CD1c-positive myeloid dendritic cell (primary cell): ENCODE results near the gene MAD2L1.
A peak's percentile ranks its signal among the peaks of the same experiment; 100 is the strongest.
"Not testable (repeated sequence)": the region's sequence is repeated elsewhere in the genome, so short reads cannot be mapped to it uniquely, and the experiment has no call there.

Experiments
- DNase-seq: peaks from one replicate; pipeline ENCODE4 v3.0.0-alpha.2; 2016; ENCODE audit errors: extremely low spot score

The MAD2L1 gene

DNA sequence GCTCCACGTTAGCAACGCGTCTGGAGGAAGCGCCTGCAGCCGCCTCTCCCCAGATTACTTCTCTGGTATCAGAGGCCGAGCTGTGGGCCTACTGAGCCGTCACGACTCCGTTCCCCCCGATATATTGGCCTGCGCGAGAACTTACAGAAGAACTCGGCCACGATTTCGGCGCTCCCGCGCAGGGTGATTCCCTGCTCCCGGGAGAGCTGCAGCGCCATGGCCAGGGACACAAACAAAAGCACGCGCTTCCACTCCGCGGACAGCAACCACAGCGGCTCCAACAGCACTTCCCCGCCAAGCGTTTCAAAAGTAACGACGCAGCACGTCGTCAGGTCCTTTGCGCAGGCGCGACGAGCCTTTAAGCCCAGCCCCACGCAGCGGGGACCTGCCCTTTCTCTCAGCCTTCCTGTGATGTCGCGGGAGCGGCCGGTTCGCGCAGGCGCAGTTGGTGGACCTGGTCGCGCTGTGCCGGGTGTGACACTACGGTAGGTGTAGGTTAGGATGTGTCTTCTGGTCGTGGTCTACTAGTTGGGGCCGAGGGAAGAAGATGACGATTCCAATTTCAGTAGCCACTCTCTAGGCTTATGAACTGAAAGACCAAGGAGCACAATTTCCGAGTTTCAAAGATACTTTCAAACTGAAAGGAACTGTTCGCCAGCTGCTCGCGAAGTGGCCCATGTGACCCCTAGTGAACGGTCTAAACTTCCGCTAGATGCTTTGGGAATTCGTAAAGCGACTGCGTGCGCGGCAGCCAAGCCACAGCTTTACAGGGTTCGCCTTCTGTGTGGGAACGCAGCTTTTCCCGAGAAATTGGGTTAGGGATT lies at the start of gene MAD2L1:
MAD2L1 (minus strand) TSS at position 332 of the 824 bp plus-strand sequence; CDS start at position 218, 114 bp downstream.
- DNase-seq = peak; percentile 100

GRCh38 chr4:120111745-120112144 lies 45.1 kb upstream of the MAD2L1 start:
- no peak for DNase-seq

DNA sequence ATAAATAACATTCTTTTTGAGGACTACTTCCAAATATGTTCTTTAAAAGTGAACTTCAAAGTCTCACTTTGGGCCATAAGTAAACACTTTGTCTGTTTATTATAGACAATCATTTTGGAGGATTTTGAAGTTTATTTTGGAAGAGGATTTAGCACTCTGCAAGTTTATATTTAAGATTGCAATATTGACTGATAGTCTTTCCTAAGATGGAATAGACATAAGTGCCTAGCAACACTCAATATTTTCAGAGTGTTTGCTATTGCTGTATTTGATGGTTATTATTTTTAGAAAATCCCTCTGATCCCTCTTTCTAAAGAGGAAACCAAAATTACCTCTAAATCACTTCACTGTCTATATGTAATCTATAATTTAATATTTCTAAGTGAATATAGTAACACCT lies 42.8 kb upstream of the MAD2L1 start:
- DNase-seq = no peak

DNA sequence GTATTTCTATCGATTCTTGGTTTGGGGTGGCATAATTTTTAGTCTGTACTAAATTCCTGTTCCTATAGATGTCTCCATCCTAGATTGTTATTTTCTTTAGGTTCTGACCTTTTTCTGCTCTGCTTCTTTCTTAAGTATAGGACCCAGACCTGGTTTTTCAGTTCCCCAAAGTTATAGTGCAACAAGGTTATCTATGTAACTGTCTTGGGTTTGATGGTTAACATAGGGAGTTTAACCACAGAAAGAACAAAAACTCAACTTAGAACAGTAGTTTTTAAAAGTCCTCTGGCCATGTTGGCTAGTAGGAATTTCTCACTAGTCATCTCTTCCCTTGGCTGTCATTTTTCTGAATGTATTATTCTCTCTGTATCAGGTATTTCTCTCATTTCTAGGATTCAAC lies 38.8 kb upstream of the MAD2L1 start:
- no peak for DNase-seq

DNA sequence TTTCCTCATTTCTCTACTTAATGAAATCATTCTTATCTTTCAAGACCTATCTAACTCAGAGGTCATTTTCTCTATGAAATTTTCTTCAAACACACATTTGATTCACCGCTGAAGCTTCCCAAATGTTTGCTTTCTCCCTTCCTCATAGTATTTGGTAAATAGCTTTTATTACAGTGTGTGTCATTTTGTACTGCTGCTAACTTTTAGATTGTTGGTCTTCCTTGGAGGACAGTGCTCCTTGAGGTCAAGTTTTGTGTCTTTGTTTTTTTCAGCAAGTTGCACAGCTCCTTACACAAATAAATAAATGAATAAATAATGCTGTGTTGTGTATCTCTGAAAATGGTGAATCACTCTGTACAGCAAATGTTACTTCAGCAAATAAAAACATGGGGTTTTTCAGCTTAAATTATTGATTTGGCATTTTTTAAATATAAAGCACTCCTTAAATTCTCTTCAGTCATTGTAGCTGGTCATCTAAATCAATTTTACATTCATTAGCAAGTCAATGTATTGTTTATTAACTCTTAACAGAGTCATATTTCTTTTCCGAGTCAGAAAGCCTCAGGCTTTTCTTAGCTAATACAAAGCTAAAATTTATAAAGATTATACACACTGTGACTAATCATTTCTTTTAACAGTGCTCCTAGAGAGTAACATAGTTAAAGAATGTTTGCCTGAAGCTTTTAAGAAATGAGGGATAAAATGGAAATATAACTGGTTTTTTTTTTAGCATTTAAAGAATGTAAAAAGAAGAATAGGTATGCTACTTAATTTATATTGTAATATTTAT lies 30.1 kb upstream of the MAD2L1 start:
- DNase-seq = no peak

DNA sequence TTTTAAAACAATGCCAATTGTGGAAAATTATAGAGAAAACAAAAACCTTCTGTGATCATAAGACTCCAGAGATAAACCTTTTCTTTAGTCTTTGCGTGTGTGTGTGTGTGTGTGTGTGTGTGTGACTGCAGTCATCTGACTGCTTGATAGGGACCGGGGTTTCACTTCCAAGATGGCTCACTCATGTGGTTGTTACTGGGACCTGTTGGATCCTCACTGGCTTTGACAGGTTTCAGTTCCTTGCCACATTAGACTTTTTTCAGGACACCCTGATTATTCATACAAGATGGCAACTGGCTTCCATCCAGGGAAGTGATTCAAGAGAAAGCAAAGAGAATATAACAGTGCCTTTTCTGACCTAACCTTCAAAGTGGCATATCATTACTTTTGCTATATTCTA lies 21.9 kb upstream of the MAD2L1 start:
- DNase-seq = peak; percentile 60

DNA sequence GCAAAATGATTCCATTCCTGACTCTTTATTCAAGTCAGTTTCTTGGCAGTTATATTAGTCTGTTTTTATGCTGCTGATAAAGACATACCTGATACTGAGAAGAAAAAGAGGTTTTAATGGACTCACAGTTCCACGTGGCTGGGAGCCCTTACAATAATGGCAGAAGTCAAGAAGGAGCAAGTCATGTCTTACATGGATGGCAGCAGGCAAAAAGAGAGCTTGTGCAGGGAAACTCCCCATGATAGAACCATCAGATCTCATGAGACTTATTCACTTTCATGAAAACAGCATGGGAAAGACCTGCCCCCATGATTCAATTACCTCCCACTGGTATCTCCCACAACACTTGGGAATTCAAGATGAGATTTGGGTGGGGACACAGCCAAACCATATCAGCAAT lies 21.4 kb upstream of the MAD2L1 start:
- not testable (repeated sequence) for DNase-seq

GRCh38 chr4:120085705-120086104 lies 19.1 kb upstream of the MAD2L1 start:
- peak; percentile 3 for DNase-seq

- no peak for DNase-seq
Observed at GRCh38 chr4:120084327-120084726, 17.7 kb upstream of the MAD2L1 start.

- DNase-seq = no peak
Observed at GRCh38 chr4:120083152-120083551, 16.5 kb upstream of the MAD2L1 start.

DNA sequence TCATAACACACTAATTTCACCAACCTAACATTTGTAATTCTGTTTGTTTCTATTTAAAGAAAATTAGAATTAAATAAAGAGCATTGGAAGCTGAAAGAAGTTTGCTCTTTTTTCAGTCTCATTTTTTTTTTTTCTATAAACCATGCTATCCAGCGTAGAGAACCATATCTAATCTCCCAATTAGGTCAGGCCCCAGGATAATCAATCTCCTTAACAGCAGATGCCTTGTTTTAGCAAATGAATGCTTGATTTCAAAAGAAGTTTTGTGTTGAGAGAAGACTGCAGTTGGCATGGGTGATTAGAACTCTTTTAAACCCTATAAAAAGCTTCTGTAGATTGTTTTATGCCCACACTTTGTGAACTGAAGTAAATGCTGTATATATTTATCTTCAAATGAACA lies 15.6 kb upstream of the MAD2L1 start:
- DNase-seq = no peak

DNA sequence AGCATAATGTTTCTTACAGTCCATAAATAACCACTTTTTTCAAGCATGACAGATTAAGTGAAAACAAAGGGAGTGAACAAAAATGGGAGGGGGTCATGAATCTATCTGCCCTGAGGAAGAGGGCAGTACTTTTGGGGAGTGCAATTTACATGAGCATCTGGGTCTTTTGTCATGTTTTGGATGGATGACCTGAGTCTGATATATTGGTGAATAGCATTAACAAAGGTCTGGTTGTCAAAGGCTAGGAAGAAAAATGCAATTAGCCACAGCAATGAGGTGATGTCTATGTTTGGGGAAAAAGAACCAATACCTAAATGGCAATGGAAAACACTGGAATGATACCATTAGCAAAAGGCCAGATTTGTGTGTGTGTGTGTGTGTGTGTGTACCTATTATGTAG lies 15.1 kb upstream of the MAD2L1 start:
- no peak for DNase-seq

DNA sequence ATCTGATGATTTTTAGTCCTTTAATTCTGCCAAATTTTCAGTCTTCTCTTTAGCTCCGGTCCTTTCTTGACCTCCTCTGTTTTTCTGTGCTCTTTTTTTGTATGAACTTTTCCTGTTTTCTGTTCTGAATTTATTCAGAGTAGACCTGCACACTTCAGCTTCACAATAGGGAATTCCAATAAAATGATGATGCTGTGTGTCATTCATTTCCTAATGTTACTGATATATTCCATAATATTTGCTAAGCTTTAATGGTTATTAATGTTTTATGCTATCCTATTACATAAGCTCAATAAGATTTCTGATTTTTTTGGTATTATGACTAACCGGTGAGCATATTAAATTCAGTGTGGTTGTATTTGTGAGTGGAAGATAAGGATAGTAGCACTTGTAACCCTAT lies 13.9 kb upstream of the MAD2L1 start:
- no peak for DNase-seq

DNA sequence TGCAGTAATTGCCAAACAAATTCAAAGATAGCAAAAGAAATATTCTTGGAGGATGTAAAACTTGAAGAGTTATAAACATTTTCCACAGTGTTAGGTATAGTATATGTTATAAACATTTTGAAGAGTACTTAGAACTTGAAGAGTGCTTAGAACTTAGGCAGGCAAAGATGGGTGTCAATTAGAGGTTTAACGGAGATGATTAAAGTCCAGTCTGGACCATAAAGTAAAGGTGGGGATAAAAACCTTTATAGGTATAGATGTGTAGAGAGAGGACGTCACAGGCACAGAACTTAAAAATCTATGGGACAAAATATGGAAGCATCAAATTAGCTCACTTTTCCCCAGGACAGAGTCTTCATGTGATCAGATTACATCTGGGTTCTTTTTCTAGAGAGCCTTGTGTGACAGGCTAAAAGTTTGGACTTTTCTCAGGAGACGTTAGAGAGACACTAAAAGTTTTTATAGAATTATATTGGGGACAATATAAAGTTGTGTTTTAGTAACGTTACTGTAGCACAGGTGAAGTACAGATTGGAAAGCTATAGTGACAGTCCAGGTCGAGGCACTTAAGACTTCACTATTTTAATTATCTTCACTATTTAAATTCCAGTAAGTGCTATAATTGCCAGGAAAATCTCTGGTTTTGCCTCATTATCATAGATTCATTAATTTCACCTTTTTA lies 13.3 kb upstream of the MAD2L1 start:
- no peak for DNase-seq

- no peak for DNase-seq
Observed at GRCh38 chr4:120078216-120078615, 11.6 kb upstream of the MAD2L1 start.

- peak; percentile 57 for DNase-seq
Observed at GRCh38 chr4:120071192-120071795, 4.6 kb upstream of the MAD2L1 start.

- no peak for DNase-seq
Observed at GRCh38 chr4:120070196-120070595, 3.5 kb upstream of the MAD2L1 start.

DNA sequence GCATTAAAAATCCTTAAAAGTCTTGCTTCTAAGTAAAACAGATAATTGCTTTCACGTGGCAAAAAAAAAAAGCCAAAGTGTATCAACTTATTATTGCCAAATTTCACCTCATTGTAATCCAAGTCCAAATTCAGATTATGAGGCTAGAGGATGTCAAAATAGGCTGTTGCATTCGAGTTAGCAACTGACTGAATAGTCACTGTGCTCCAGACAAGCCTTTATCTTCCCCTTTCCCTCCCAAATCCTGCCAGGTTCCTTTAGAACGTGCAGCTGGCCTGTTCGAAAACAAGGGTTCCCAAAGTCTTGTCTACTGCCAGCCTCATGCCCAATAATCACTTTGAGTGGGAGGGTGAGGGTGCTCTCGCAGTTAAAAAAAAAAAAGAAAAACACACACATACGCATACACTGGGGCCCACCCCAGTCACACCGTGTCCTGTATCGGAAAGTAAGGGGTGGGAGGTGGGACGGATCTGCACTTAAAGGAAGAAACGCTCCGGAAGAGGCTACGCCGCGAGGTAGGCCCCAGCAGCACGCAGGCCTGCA lies 603 bp downstream of the MAD2L1 start:
- DNase-seq = peak; percentile 6

DNA sequence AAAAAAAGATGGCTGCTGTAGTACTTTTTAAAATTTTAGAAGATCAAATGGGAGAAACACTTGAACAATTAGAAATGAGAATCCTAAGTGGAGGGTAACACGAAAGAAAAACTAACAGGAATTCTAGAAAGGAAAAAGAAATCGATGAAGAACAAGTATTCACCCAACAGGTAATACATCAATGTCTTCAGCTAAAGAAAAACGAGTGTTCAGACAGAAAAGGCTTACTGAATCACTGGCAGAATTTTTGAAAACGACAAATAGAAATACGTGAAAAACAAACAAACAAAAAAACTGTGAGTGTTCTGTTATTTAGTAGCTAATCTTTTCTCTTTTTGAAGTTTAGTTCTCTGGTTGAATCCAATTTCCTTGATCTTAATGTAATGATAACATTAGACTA lies 1.8 kb downstream of the MAD2L1 start:
- no peak for DNase-seq

- not testable (repeated sequence) for DNase-seq
Observed at GRCh38 chr4:120063711-120064110, 2.9 kb downstream of the MAD2L1 start.

DNA sequence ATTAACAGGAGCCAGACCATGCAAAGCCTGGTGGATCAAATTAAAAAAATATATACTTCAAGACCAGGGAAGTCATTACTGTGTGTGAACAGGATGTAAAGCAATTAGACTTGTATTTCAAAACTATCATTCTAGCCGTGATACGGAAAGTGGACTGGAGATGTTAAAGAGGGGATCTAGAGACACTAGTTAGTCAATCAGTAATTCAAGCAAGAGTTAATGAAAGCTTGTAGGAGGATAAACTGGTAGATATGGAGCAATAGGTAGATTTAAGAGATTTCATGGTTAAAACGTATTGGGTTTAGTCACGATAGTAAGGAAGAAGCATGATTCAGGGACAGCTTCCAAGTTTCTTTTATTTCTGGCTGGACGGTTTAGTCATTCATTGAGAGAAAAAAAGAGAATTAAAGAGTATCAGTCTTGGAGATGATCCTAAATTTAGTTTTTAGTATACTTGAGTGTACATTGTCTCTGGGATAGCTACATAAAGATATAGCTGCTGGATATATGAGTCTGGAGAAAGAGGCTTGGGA lies 3.9 kb downstream of the MAD2L1 start:
- no peak for DNase-seq
